Gastrocnemius medialis (tissue), 4 donors: Measurements from ENCODE around the gene CDH4.

Experiments
- CTCF ChIP-seq, 5 experiments: fragments of 450-650 bp in 3 of 5; fragments of 200-600 bp in 2 of 5; sonication (generic) in 2 of 5; IDR thresholded peaks in 4 of 5; conservative IDR thresholded peaks in 1 of 5; 1 replicate in 4 of 5; 2 replicates in 1 of 5; pipeline ENCODE4 v1.5.1; 2016 to 2019; ENCODE audit warnings: antibody characterized with exemption in 5 of 5, mild to moderate bottlenecking in 3 of 5, moderate library complexity in 3 of 5
- POLR2A ChIP-seq, 2 donors: fragments of 450-650 bp; IDR thresholded peaks; one replicate each; pipeline ENCODE4 v1.6.1; 2017; ENCODE audit warnings: antibody characterized with exemption in 2 of 2, mild to moderate bottlenecking in 2 of 2, moderate library complexity in 2 of 2

- TF ChIP-seq CTCF (IDR thresholded peaks at IDR 0.05 in 4 of 5, conservative IDR thresholded peaks at IDR 0.05 in 1 of 5) (no peak), POLR2A (IDR thresholded peaks at IDR 0.05) (no peak)
These were observed 476.3 kb downstream of the CDH4 start for GRCh38 chr20:61728326-61728725.
